Esophagus squamous epithelium (tissue), 5 donors: ENCODE measurements around the gene NCAPG. TPM values are rescaled to one million over a fixed set of nuclear protein-coding genes. Genes with fewer than 3 reads are reported as not detected.

Experiments
- DNase-seq: peaks from one replicate; lab custom pipeline; 2025; lab: John Stamatoyannopoulos, UW
- H3K27ac ChIP-seq, 4 donors: fragments of 200-600 bp; sonication (generic); one replicate each; pipeline ENCODE4 v1.5.1; 2016 to 2019; ENCODE audit warnings: mild to moderate bottlenecking in 1 of 4
- H3K27me3 ChIP-seq, 4 donors: fragments of 200-600 bp; sonication (generic); 1 replicate in 3 of 4; 2 replicates in 1 of 4; pipeline versions ENCODE4 v1.5.1 to v1.6.0; 2017 to 2021; ENCODE audit warnings: antibody characterized with exemption in 1 of 4
- H3K36me3 ChIP-seq, 3 donors: fragments of 200-600 bp; sonication (generic); one replicate each; pipeline ENCODE4 v1.5.1; 2016 to 2019
- H3K4me1 ChIP-seq, 3 donors: fragments of 200-600 bp; sonication (generic); one replicate each; pipeline ENCODE4 v1.5.1; 2017 to 2019
- H3K4me3 ChIP-seq, 4 donors: fragments of 200-600 bp; sonication (generic); 1 replicate in 3 of 4; 2 replicates in 1 of 4; pipeline ENCODE4 v1.5.1; 2016 to 2019; ENCODE audit warnings: mild to moderate bottlenecking in 2 of 4, moderate library complexity in 1 of 4
- H3K9me3 ChIP-seq, 3 donors: fragments of 200-600 bp; sonication (generic); one replicate each; pipeline ENCODE4 v1.5.1; 2016 to 2019
- CTCF ChIP-seq, 6 experiments: fragments of 450-650 bp in 4 of 6; fragments of 200-600 bp in 2 of 6; sonication (generic) in 2 of 6; IDR thresholded peaks; one replicate each; pipeline ENCODE4 v1.5.1; 2016 to 2019; ENCODE audit warnings: antibody characterized with exemption in 6 of 6, mild to moderate bottlenecking in 4 of 6, moderate library complexity in 4 of 6
- POLR2A ChIP-seq, 4 donors: fragments of 450-650 bp; IDR thresholded peaks; one replicate each; pipeline ENCODE4 v1.6.1; 2017; ENCODE audit warnings: antibody characterized with exemption in 4 of 4, mild to moderate bottlenecking in 4 of 4, moderate library complexity in 3 of 4
- WGBS, 2 donors: methylation state at CpG; one replicate each; pipeline ENCODE4 v1.1.5; 2018; 5-methylcytosine and 5-hydroxymethylcytosine counted together
- intact Hi-C: fragments of 100-400 bp; cut with DNase I; formaldehyde crosslinking; loops from one replicate; pipeline ENCODE4 v1.15.0; 2022
- total RNA-seq, 4 donors: library from RNA; depleted of rRNA; stranded (reverse); fragments of >200 nt; gene quantifications; one replicate each; pipeline ENCODE4 v1.1.0, GENCODE V29; 2016
- donor health status: DM: yes; HTN: yes; CAD: no.

The NCAPG gene
- total RNA-seq, 4 donors from 2014 or later = 3.8 to 19.4 (median 12.5) TPM

GRCh38 chr4:17765514-17766286 is 45.1 kb upstream of the NCAPG start:
- no peak overlapping the region for H3K4me3 ChIP-seq
- H3K36me3 ChIP-seq = no peaks in the 10 kb centered on the region
- TF ChIP-seq POLR2A (IDR thresholded peaks at IDR 0.05) = no peak
- no peak for TF ChIP-seq CTCF (IDR thresholded peaks at IDR 0.05)
- H3K4me1 ChIP-seq = peaks cover 0 to 4% (median 0%) of the 10 kb centered on the region in 3 donors
- no peaks in the 10 kb centered on the region for H3K27me3 ChIP-seq
- H3K9me3 ChIP-seq = peaks cover 0 to 7% (median 0%) of the 10 kb centered on the region in 3 donors
- no peak for DNase-seq
- intact Hi-C loops = no loop called here
- WGBS, 2 donors = 70 to 72% methylated on average over 11 of the region's 11 CpGs
- H3K27ac ChIP-seq = no peak overlapping the region

GRCh38 chr4:17766826-17767458 is 43.8 kb upstream of the NCAPG start:
- intact Hi-C loops = no loop called here
- DNase-seq = no peak
- H3K27me3 ChIP-seq = no peaks in the 10 kb centered on the region
- peaks cover 0 to 15% (median 0%) of the 10 kb centered on the region in 3 donors for H3K4me1 ChIP-seq
- no peaks in the 10 kb centered on the region for H3K36me3 ChIP-seq
- no peak for TF ChIP-seq CTCF (IDR thresholded peaks at IDR 0.05)
- WGBS, 2 donors = 80% methylated on average over 1 of the region's 33 CpGs; no CpG with 5 or more reads in 1 of the 2 donors
- H3K27ac ChIP-seq = no peak overlapping the region
- H3K9me3 ChIP-seq = peaks cover 0 to 7% (median 0%) of the 10 kb centered on the region in 3 donors
- H3K4me3 ChIP-seq = no peak overlapping the region

GRCh38 chr4:17769406-17770174 is 41.2 kb upstream of the NCAPG start:
- peaks cover 0 to 7% (median 0%) of the 10 kb centered on the region in 3 donors for H3K9me3 ChIP-seq
- intact Hi-C loops = no loop called here
- no peak overlapping the region for H3K27ac ChIP-seq
- no peaks in the 10 kb centered on the region for H3K27me3 ChIP-seq
- TF ChIP-seq CTCF (IDR thresholded peaks at IDR 0.05) = no peak
- TF ChIP-seq POLR2A (IDR thresholded peaks at IDR 0.05) = no peak
- H3K4me3 ChIP-seq = no peak overlapping the region
- no peak for DNase-seq
- 61 to 63% methylated on average over 8 of the region's 8 CpGs for WGBS, 2 donors
- peaks cover 0 to 17% (median 0%) of the 10 kb centered on the region in 3 donors for H3K4me1 ChIP-seq
- H3K36me3 ChIP-seq = no peaks in the 10 kb centered on the region

- peaks cover 0 to 17% (median 0%) of the 10 kb centered on the region in 3 donors for H3K4me1 ChIP-seq
- intact Hi-C loops = no loop called here
- TF ChIP-seq CTCF (IDR thresholded peaks at IDR 0.05) (no peak), POLR2A (IDR thresholded peaks at IDR 0.05) (no peak)
- no peaks in the 10 kb centered on the region for H3K36me3 ChIP-seq
- WGBS, 2 donors = 38 to 45% methylated on average over 4 of the region's 4 CpGs
- peak overlapping the region; percentile 42 to 83 (median 66) for H3K27ac ChIP-seq
- no peaks in the 10 kb centered on the region for H3K27me3 ChIP-seq
- H3K9me3 ChIP-seq = peaks cover 0 to 7% (median 0%) of the 10 kb centered on the region in 3 donors
- H3K4me3 ChIP-seq = no peak overlapping the region
- no peak for DNase-seq
Observed at GRCh38 chr4:17770845-17771244, 39.9 kb upstream of the NCAPG start.
